NCI-H1694 (cell line): ENCODE results near the gene MAZ.
A peak's percentile ranks its signal among the peaks of the same experiment; 100 is the strongest.

Source experiments
- DNase-seq: peaks from one replicate; lab custom pipeline; 2025; lab: John Stamatoyannopoulos, UW

MAZ gene

GRCh38 chr16:29809850-29810698, 3.7 kb downstream of the MAZ start:
- no peak for DNase-seq

GRCh38 chr16:29810699-29811169, 4.4 kb downstream of the MAZ start:
- DNase-seq: no peak

- DNase-seq: peak; percentile 20
Measured at GRCh38 chr16:29811170-29811895, 5.0 kb downstream of the MAZ start.

GRCh38 chr16:29811896-29812665, 5.8 kb downstream of the MAZ start, which contains the start of gene PRRT2:
Gene PRRT2, plus strand, starts transcription at chr16:29812193. Its CDS starts 862 bp downstream, at chr16:29813055.
- no peak for DNase-seq

GRCh38 chr16:29812754-29813643, 6.7 kb downstream of the MAZ start:
- no peak for DNase-seq

- no peak for DNase-seq
Measured at GRCh38 chr16:29813644-29814562, 7.6 kb downstream of the MAZ start.

GRCh38 chr16:29814592-29814991, 8.3 kb downstream of the MAZ start:
- no peak for DNase-seq

GRCh38 chr16:29815032-29815721, 8.8 kb downstream of the MAZ start:
- DNase-seq: no peak

GRCh38 chr16:29815793-29816693, 9.7 kb downstream of the MAZ start, which contains the start of gene PAGR1:
Gene PAGR1, plus strand, starts transcription at chr16:29816152. Its CDS starts 374 bp downstream, at chr16:29816526.
- DNase-seq: peak; percentile 97

GRCh38 chr16:29816694-29817441, 10.5 kb downstream of the MAZ start:
- no peak for DNase-seq

- no peak for DNase-seq
Measured at GRCh38 chr16:29818082-29818481, 11.8 kb downstream of the MAZ start.

- DNase-seq: no peak
Measured at GRCh38 chr16:29819506-29819905, 13.2 kb downstream of the MAZ start.

- no peak for DNase-seq
Measured at GRCh38 chr16:29820271-29820701, 14.0 kb downstream of the MAZ start, which contains the start of gene MVP. Gene MVP, plus strand, starts transcription at chr16:29820462. Its CDS starts 10,088 bp downstream, at chr16:29830550.

GRCh38 chr16:29820730-29821642, 14.7 kb downstream of the MAZ start:
- DNase-seq: no peak

GRCh38 chr16:29821643-29822115, 15.3 kb downstream of the MAZ start:
- DNase-seq: no peak

GRCh38 chr16:29824589-29825144, 18.3 kb downstream of the MAZ start:
- no peak for DNase-seq
